22Rv1 (cell line): ENCODE measurements around the gene SYMPK.

Experiments
- ZFX ChIP-seq: fragments of 450-650 bp; IDR thresholded peaks from 2 replicates; pipeline ENCODE4 v1.6.1; 2017; ENCODE audit warnings: antibody characterized with exemption, borderline replicate concordance
- TF ChIP-seq, protein P1 (sequence below): fragments of 450-650 bp; IDR thresholded peaks from 2 replicates; pipeline ENCODE4 v1.5.1; 2017; ENCODE audit warnings: mild to moderate bottlenecking

DNA sequence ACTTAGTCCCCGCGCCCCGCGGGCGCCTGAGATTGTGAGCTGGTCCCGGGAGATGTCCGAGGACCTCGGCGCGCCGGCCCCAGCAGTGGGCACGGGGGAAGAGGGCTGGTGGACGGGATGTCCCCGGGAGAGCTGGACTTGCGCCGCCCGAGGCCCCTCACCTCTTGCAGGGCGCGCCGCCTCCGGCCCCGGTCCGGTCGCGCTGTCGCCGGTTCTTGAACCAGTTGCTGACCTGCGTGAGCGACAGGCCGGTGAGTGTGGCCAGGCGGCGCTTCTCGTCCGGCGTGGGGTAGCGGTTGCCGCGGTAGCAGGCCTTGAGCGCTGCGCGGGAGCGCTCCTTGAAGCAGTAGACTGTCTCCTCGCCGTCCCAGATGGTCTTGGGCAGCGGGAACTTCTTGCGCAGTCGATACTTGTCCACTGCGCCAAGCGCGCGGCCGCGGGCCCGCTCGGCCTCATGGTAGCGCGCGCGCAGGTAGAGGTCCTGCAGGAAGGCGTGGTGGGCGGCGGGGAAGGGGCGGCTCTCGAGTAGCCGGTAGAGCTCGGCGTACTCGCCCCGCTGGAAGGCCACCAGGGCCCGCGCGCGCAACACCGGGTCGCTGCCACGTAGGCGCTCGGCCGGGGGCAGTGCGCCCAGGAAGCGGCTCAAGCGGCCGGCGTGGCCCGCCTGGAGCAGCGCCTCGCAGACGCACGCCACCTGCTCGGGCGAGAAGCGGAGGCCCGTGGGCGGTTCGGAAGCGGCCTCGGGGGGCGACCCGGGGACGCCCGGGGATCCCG, 94.9 kb downstream of the SYMPK start:
- TF ChIP-seq, protein P1, sequence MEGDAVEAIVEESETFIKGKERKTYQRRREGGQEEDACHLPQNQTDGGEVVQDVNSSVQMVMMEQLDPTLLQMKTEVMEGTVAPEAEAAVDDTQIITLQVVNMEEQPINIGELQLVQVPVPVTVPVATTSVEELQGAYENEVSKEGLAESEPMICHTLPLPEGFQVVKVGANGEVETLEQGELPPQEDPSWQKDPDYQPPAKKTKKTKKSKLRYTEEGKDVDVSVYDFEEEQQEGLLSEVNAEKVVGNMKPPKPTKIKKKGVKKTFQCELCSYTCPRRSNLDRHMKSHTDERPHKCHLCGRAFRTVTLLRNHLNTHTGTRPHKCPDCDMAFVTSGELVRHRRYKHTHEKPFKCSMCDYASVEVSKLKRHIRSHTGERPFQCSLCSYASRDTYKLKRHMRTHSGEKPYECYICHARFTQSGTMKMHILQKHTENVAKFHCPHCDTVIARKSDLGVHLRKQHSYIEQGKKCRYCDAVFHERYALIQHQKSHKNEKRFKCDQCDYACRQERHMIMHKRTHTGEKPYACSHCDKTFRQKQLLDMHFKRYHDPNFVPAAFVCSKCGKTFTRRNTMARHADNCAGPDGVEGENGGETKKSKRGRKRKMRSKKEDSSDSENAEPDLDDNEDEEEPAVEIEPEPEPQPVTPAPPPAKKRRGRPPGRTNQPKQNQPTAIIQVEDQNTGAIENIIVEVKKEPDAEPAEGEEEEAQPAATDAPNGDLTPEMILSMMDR = no peak
- no peak for TF ChIP-seq ZFX
